ENCODE results near the gene LARGE2.

GRCh38 chr11:45967506-45967905, 45.0 kb downstream of the LARGE2 start:
- TF ChIP-seq CTCF (conservative IDR thresholded peaks at IDR 0.05; ENCODE audit: low read length): no peak
- no peak for TF ChIP-seq EZH2phosphoT487 (IDR thresholded peaks at IDR 0.05; ENCODE audit: borderline replicate concordance, low read depth, low read length)

Measured in OCI-LY7 (cell line).